NT2/D1 (cell line): ENCODE measurements around the gene CDCA7L.
"Not testable (repeated sequence)": the region's sequence is repeated elsewhere in the genome, so short reads cannot be mapped to it uniquely, and the experiment has no call there.

Experiments
- DNase-seq: peaks from one replicate; pipeline ENCODE4 v3.0.0-alpha.2; 2011; ENCODE audit warnings: low read depth, low spot score
- H3K27me3 ChIP-seq: 2 replicates; pipeline ENCODE4 v1.6.0; 2011; ENCODE audit warnings: mild to moderate bottlenecking; ENCODE audit not compliant: insufficient read length, insufficient read depth
- H3K36me3 ChIP-seq: 2 replicates; pipeline ENCODE4 v1.6.1; 2011; ENCODE audit warnings: mild to moderate bottlenecking, low read length, mixed read lengths; ENCODE audit not compliant: insufficient read depth, insufficient read length
- H3K4me1 ChIP-seq: 2 replicates; pipeline ENCODE4 v1.5.1; 2011; ENCODE audit not compliant: insufficient read depth, insufficient read length
- H3K4me3 ChIP-seq: 2 replicates; pipeline ENCODE4 v1.5.1; 2011; ENCODE audit warnings: low read depth; ENCODE audit not compliant: insufficient read length
- H3K9ac ChIP-seq: 2 replicates; pipeline ENCODE4 v1.6.0; 2011; ENCODE audit warnings: low read depth; ENCODE audit not compliant: insufficient read length
- H3K9me3 ChIP-seq: 2 replicates; pipeline ENCODE4 v1.5.1; 2011; ENCODE audit warnings: mild to moderate bottlenecking, low read length; ENCODE audit not compliant: insufficient read depth
- SUZ12 ChIP-seq: IDR thresholded peaks from 2 replicates; pipeline ENCODE4 v1.6.1; 2011; ENCODE audit not compliant: insufficient read length, insufficient read depth; ENCODE audit errors: extremely low read depth
- YY1 ChIP-seq: IDR thresholded peaks from 2 replicates; pipeline ENCODE4 v1.6.1; 2011; ENCODE audit not compliant: insufficient read length, insufficient read depth
- ZNF274 ChIP-seq: IDR thresholded peaks from 2 replicates; pipeline ENCODE4 v1.6.1; 2011; ENCODE audit warnings: mild to moderate bottlenecking, low read depth, low read length

Gene CDCA7L

GRCh38 chr7:21887779-21888178, 57.9 kb downstream of the CDCA7L start:
- TF ChIP-seq YY1 (no peak), ZNF274 (no peak), SUZ12 (no peak)
- no peaks in the 10 kb centered on the region for H3K4me1 ChIP-seq
- H3K9ac ChIP-seq = no peak overlapping the region
- DNase-seq = no peak
- H3K4me3 ChIP-seq = no peak overlapping the region
- H3K36me3 ChIP-seq = no peaks in the 10 kb centered on the region
- H3K27me3 ChIP-seq = no peaks in the 10 kb centered on the region
- no peaks in the 10 kb centered on the region for H3K9me3 ChIP-seq

DNA sequence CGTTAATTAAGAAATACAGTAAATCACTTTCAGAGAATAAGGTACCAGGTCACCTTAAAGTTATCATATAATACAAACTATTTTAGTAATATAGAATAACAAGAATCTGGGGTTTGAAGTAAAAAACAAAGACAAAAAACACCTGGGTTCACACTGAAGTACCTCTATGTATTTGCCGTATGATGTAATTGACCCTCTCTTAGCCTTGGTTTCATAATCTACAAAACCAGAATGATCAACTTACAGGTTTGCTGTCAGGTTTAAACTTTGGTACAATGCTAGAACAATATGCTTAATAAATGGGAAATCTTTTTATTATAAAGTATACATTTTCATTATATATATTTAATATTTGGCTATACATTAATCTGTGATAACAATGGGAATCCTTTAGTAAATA, 58.3 kb downstream of the CDCA7L start:
- no peak overlapping the region for H3K9ac ChIP-seq
- no peak overlapping the region for H3K4me3 ChIP-seq
- no peak for DNase-seq
- H3K27me3 ChIP-seq = no peaks in the 10 kb centered on the region
- TF ChIP-seq SUZ12 (no peak), ZNF274 (no peak), YY1 (no peak)
- no peaks in the 10 kb centered on the region for H3K36me3 ChIP-seq
- H3K4me1 ChIP-seq = no peaks in the 10 kb centered on the region
- no peaks in the 10 kb centered on the region for H3K9me3 ChIP-seq

DNA sequence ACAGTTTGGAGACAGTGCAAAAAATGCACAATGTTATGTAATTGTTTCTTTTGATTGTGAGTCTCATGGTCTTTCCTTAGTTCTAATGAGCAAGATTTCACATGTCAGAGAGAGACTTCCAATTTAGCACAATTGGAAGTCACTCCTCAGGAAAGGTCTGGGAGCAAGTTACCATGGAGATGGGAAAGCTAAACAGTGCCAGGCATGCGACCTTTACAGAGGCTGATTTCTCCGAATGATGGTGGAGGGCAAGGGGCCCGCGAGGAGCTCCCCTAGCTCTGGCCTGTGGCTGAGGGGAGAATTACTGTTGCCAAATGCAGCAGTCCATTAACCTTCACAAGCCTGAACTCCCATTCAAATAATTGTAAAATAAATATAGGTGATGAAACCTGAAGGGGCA, 59.3 kb downstream of the CDCA7L start:
- Histone ChIP-seq H3K9ac (no peak overlapping the region), H3K36me3 (no peaks in the 10 kb centered on the region), H3K4me3 (no peak overlapping the region), H3K4me1 (no peaks in the 10 kb centered on the region), H3K27me3 (no peaks in the 10 kb centered on the region), H3K9me3 (no peaks in the 10 kb centered on the region)
- TF ChIP-seq YY1 = no peak
- TF ChIP-seq SUZ12 = no peak
- no peak for TF ChIP-seq ZNF274
- DNase-seq = no peak

DNA sequence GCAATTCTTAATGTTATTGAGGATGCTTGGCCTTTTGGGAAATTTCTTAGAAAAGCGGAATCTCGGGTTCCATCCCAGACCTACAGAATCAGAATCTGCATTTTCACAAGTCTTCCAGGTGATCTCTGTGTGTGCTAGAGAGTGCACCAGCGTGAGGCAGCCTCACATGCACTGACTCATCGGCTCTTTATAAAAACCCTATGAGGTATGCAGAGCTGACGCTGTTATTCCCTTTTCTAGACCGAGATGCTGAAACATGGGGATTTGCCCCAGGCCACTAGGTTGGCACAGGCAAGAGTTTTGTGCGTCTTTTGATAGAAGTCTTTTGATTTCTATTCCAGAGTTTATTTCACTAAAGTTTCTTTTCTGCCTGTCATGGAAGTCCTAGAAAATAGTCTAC, 61.2 kb downstream of the CDCA7L start:
- Histone ChIP-seq H3K9ac (no peak overlapping the region), H3K4me3 (no peak overlapping the region), H3K4me1 (no peaks in the 10 kb centered on the region), H3K27me3 (no peaks in the 10 kb centered on the region), H3K9me3 (no peaks in the 10 kb centered on the region), H3K36me3 (no peaks in the 10 kb centered on the region)
- TF ChIP-seq ZNF274 = no peak
- no peak for TF ChIP-seq YY1
- TF ChIP-seq SUZ12 = no peak
- DNase-seq = no peak

DNA sequence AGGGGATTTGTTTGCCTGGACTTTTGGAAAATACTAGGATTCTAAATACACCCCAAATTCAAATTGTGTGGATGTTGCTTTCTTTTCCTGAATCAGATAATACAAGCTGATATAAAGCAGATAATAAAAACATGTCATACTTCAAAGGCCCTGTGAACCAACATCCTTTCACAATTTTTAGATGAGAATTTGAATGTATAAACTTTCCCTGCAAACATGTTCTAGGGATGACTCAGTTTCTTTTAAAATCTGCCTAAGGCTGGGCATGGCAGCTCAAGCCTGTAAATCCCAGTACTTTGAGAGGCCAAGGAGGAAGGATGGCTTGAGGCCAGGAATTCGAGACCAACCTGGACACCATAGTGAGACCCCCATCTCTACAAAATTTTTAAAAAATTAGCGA, 62.2 kb downstream of the CDCA7L start:
- H3K9ac ChIP-seq, H3K4me1 ChIP-seq, DNase-seq, H3K36me3 ChIP-seq, H3K27me3 ChIP-seq, H3K9me3 ChIP-seq, H3K4me3 ChIP-seq: not testable (repeated sequence)

DNA sequence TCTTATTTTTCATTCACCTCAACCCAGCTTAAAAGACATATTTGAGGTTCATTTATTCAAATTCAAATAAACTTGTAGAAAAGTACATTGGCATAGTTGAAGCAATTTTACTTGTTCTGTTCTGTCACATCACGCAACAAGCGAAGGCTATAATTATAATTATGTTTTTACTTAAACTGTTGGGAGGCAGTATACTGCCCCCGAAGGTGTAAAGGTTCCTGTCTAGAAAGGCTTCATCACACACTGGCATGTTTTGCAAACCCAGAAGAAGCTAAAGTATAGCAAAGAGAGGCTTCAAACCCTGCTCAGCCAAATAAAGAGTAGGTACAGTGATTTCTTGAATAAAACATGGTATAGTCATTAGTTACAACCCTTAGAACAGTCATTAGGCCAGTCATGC, 62.6 kb downstream of the CDCA7L start:
- Histone ChIP-seq H3K27me3 (no peaks in the 10 kb centered on the region), H3K36me3 (no peaks in the 10 kb centered on the region), H3K4me1 (no peaks in the 10 kb centered on the region), H3K9ac (no peak overlapping the region), H3K9me3 (no peaks in the 10 kb centered on the region), H3K4me3 (no peak overlapping the region)
- TF ChIP-seq ZNF274 (no peak), SUZ12 (no peak), YY1 (no peak)
- no peak for DNase-seq

- Histone ChIP-seq H3K9me3 (no peaks in the 10 kb centered on the region), H3K9ac (no peak overlapping the region), H3K36me3 (no peaks in the 10 kb centered on the region), H3K27me3 (no peaks in the 10 kb centered on the region), H3K4me1 (peaks cover 6% of the 10 kb centered on the region), H3K4me3 (no peak overlapping the region)
- no peak for DNase-seq
- TF ChIP-seq ZNF274 (no peak), SUZ12 (no peak), YY1 (no peak)
Observed at GRCh38 chr7:21869785-21870402, 75.8 kb downstream of the CDCA7L start.

- Histone ChIP-seq H3K9ac (no peak overlapping the region), H3K36me3 (no peaks in the 10 kb centered on the region), H3K4me1 (peaks cover 6% of the 10 kb centered on the region), H3K9me3 (no peaks in the 10 kb centered on the region), H3K27me3 (no peaks in the 10 kb centered on the region), H3K4me3 (no peak overlapping the region)
- no peak for DNase-seq
- TF ChIP-seq ZNF274 = no peak
- no peak for TF ChIP-seq YY1
- no peak for TF ChIP-seq SUZ12
Observed at GRCh38 chr7:21868576-21868850, 77.2 kb downstream of the CDCA7L start.
